ENCODE results near the gene DGKA. TPM values are rescaled to one million over a fixed set of nuclear protein-coding genes. Genes with fewer than 3 reads are reported as not detected.

DGKA gene
- total RNA-seq, 1 experiment from 2014 or later: 25.9 TPM

GRCh38 chr12:55885113-55885512, 45.8 kb upstream of the DGKA start:
- H3K79me2 ChIP-seq (ENCODE audit: insufficient read depth, low read length): no peaks in the 10 kb centered on the region
- no peaks in the 10 kb centered on the region for H3K27me3 Mint-ChIP-seq (ENCODE audit: low read depth)
- H3K4ac ChIP-seq (ENCODE audit: low read depth, low read length): no peak overlapping the region
- H3K79me1 ChIP-seq (ENCODE audit: insufficient read depth, low read depth, low read length, poor library complexity, severe bottlenecking): no peaks in the 10 kb centered on the region
- H2BK5ac ChIP-seq (ENCODE audit: insufficient read length, low read length): no peak overlapping the region
- no peaks in the 10 kb centered on the region for H3K9me3 ChIP-seq (ENCODE audit: control insufficient read depth, low read depth, low read length)
- H3K27ac ChIP-seq (ENCODE audit: insufficient read length, low read depth, low read length): no peak overlapping the region
- H2AK5ac ChIP-seq (ENCODE audit: insufficient read length, low read length): no peak overlapping the region
- H4K20me1 ChIP-seq (ENCODE audit: control insufficient read depth, insufficient read depth, insufficient read length): no peaks in the 10 kb centered on the region
- WGBS (ENCODE audit: extremely low coverage, insufficient read length, low lambda C conversion rate): no CpG with 5 or more reads among the region's 1 CpG
- no peaks in the 10 kb centered on the region for H3K36me3 Mint-ChIP-seq (ENCODE audit: insufficient read depth in 1 of 3, low read depth in 3 of 3)
- no peak overlapping the region for H3K4me2 ChIP-seq (ENCODE audit: insufficient read depth, insufficient read length, low read length)
- H3K56ac ChIP-seq (ENCODE audit: insufficient read length, low read depth, low read length): no peak overlapping the region
- H3T11ph ChIP-seq (ENCODE audit: low read length): no peak overlapping the region
- no peak overlapping the region for H3K18ac ChIP-seq (ENCODE audit: insufficient read length, low read depth, low read length)
- no peak for TF ChIP-seq CTCF (conservative IDR thresholded peaks at IDR 0.05)
- H2BK12ac ChIP-seq (ENCODE audit: insufficient read length, low read depth, low read length): no peak overlapping the region
- H3K27ac Mint-ChIP-seq: no peak overlapping the region
- DNase-seq: no peak
- no peak overlapping the region for H2BK20ac ChIP-seq (ENCODE audit: low read depth, low read length, poor library complexity, severe bottlenecking)
- peaks cover 0 to 4% of the 10 kb centered on the region in 2 experiments; a peak in 2 of 4 replicates for H3K4me1 Mint-ChIP-seq
- H4K91ac ChIP-seq (ENCODE audit: insufficient read length, low read depth, low read length): no peak overlapping the region
- no peak overlapping the region for H3K14ac ChIP-seq (ENCODE audit: insufficient read depth, low read length)
- no peak overlapping the region for H2BK120ac ChIP-seq (ENCODE audit: low read depth, low read length, poor library complexity, severe bottlenecking)
- H3K9ac ChIP-seq (ENCODE audit: extremely low read depth, insufficient read length, low read length): no peak overlapping the region
- H3K27me3 ChIP-seq (ENCODE audit: insufficient read depth, low read length): no peaks in the 10 kb centered on the region
- no peaks in the 10 kb centered on the region; a peak in 1 of 5 replicates for H3K9me3 Mint-ChIP-seq
- no peak overlapping the region for H2BK15ac ChIP-seq (ENCODE audit: low read depth, low read length)
- no peaks in the 10 kb centered on the region for H3K23me2 ChIP-seq (ENCODE audit: insufficient read length, low read depth, low read length, poor library complexity, severe bottlenecking)
- no peak overlapping the region for H4K5ac ChIP-seq (ENCODE audit: insufficient read length, low read depth, low read length)
- no peak overlapping the region for H3K4me3 Mint-ChIP-seq
- no peak overlapping the region for H3K23ac ChIP-seq (ENCODE audit: insufficient read length, low read depth, low read length)
- no peaks in the 10 kb centered on the region for H3K4me1 ChIP-seq (ENCODE audit: insufficient read depth, low read length)
- H2AFZ ChIP-seq (ENCODE audit: low read length): no peak overlapping the region
- no peak overlapping the region for H4K8ac ChIP-seq (replicated peaks; ENCODE audit: insufficient read length, low read depth, low read length)

Measured in H9 (cell line).